GM19468 (cell line): ENCODE results near the gene LRMDA.

Experiments used
- ATAC-seq: cut with Tn5 transposase; IDR thresholded peaks from one replicate; pipeline ENCODE4 v1.9.1; 2021; ENCODE audit warnings: mild to moderate bottlenecking, moderate library complexity, moderate number of reproducible peaks; ENCODE audit not compliant: unreplicated experiment; ENCODE audit errors: extremely low read depth

The LRMDA gene

GRCh38 chr10:75649466-75649865, 218.0 kb downstream of the LRMDA start:
- no peak for ATAC-seq

GRCh38 chr10:75650648-75651047, 219.2 kb downstream of the LRMDA start:
- ATAC-seq = no peak

- ATAC-seq = no peak
Measured at GRCh38 chr10:75651417-75651816, 220.0 kb downstream of the LRMDA start.

- ATAC-seq = no peak
Measured at GRCh38 chr10:75652146-75652740, 220.8 kb downstream of the LRMDA start.

GRCh38 chr10:75653761-75654160, 222.3 kb downstream of the LRMDA start:
- ATAC-seq = no peak

- ATAC-seq = no peak
Measured at GRCh38 chr10:75654171-75654771, 222.8 kb downstream of the LRMDA start.

GRCh38 chr10:75654772-75655171, 223.3 kb downstream of the LRMDA start:
- ATAC-seq = no peak

- ATAC-seq = no peak
Measured at GRCh38 chr10:75655791-75656451, 224.5 kb downstream of the LRMDA start.

- no peak for ATAC-seq
Measured at GRCh38 chr10:75657351-75657750, 225.9 kb downstream of the LRMDA start.

- ATAC-seq = no peak
Measured at GRCh38 chr10:75658036-75658435, 226.6 kb downstream of the LRMDA start.

- no peak for ATAC-seq
Measured at GRCh38 chr10:75658496-75658895, 227.1 kb downstream of the LRMDA start.

GRCh38 chr10:75658915-75659314, 227.5 kb downstream of the LRMDA start:
- no peak for ATAC-seq

GRCh38 chr10:75660823-75661222, 229.4 kb downstream of the LRMDA start:
- no peak for ATAC-seq

- no peak for ATAC-seq
Measured at GRCh38 chr10:75662715-75663114, 231.3 kb downstream of the LRMDA start.

GRCh38 chr10:75663947-75664664, 232.7 kb downstream of the LRMDA start:
- no peak for ATAC-seq

GRCh38 chr10:75664968-75665367, 233.5 kb downstream of the LRMDA start:
- ATAC-seq = no peak

GRCh38 chr10:75665707-75666106, 234.3 kb downstream of the LRMDA start:
- no peak for ATAC-seq

- no peak for ATAC-seq
Measured at GRCh38 chr10:75672111-75672671, 240.8 kb downstream of the LRMDA start.

GRCh38 chr10:75672842-75673241, 241.4 kb downstream of the LRMDA start:
- ATAC-seq = no peak

- no peak for ATAC-seq
Measured at GRCh38 chr10:75677541-75677940, 246.1 kb downstream of the LRMDA start.

GRCh38 chr10:75678527-75678926, 247.1 kb downstream of the LRMDA start:
- ATAC-seq = no peak
